Fibroblast of villous mesenchyme (primary cell): Measurements from ENCODE around the gene POU2F1. TPM values are rescaled to one million over a fixed set of nuclear protein-coding genes. Genes with fewer than 3 reads are reported as not detected.

ENCODE experiments used
- DNase-seq: peaks from one replicate; pipeline ENCODE4 v3.0.0-alpha.2; 2010; ENCODE audit warnings: low read depth
- H3K4me3 ChIP-seq: 2 replicates; pipeline ENCODE4 v1.5.1; 2011; ENCODE audit warnings: low read depth, mild to moderate bottlenecking, low read length
- CTCF ChIP-seq: IDR thresholded peaks from 2 replicates; pipeline ENCODE4 v1.5.1; 2012; ENCODE audit warnings: low read depth, mild to moderate bottlenecking, low read length; ENCODE audit not compliant: insufficient read depth
- total RNA-seq: library from RNA; depleted of rRNA; stranded (reverse); fragments of >200 nt; gene quantifications from 2 replicates; pipeline ENCODE4 v1.2.3, GENCODE V29; 2012

The POU2F1 gene
- total RNA-seq, 1 donor: 6.9 TPM

- no peak overlapping the region for H3K4me3 ChIP-seq
- no peak for DNase-seq
- TF ChIP-seq CTCF: no peak
Observed at GRCh38 chr1:167471568-167471967, 250.9 kb downstream of the POU2F1 start.

GRCh38 chr1:167472752-167473521 lies 252.3 kb downstream of the POU2F1 start:
- DNase-seq: no peak
- H3K4me3 ChIP-seq: no peak overlapping the region
- no peak for TF ChIP-seq CTCF

GRCh38 chr1:167473761-167474160 lies 253.1 kb downstream of the POU2F1 start:
- H3K4me3 ChIP-seq: no peak overlapping the region
- no peak for TF ChIP-seq CTCF
- DNase-seq: no peak

- no peak for TF ChIP-seq CTCF
- H3K4me3 ChIP-seq: no peak overlapping the region
- no peak for DNase-seq
Observed at GRCh38 chr1:167474191-167474641, 253.5 kb downstream of the POU2F1 start.

GRCh38 chr1:167476061-167476460 lies 255.4 kb downstream of the POU2F1 start:
- no peak for TF ChIP-seq CTCF
- H3K4me3 ChIP-seq: no peak overlapping the region
- no peak for DNase-seq

Other genes with a start within 250 kb of the POU2F1 start
- 0.32 and 0.43 TPM in 2 replicates for gene ILDR2, start 245.3 kb upstream of the POU2F1 start, total RNA-seq
- gene MAEL, start 231.6 kb upstream of the POU2F1 start, total RNA-seq: 8.6 and 11.3 TPM in 2 replicates
- not detected in 2 replicates for gene GPA33, start 130.5 kb upstream of the POU2F1 start, total RNA-seq
- not detected in 2 replicates for gene STYXL2, start 126.8 kb upstream of the POU2F1 start, total RNA-seq